RWPE2 (cell line): ENCODE data around the gene MAGED1.

Experiments
- ATAC-seq: fragments of 200-7000 bp; cut with Tn5 transposase; 3 replicates; pipeline ENCODE4 v1.9.1; 2021; ENCODE audit warnings: low read depth
- DNase-seq: peaks from one replicate; pipeline ENCODE4 v3.0.0-alpha.2; 2020; ENCODE audit warnings: low spot score
- H3K27ac ChIP-seq: fragments of 450-650 bp; 2 replicates; pipeline ENCODE4 v1.5.1; 2017; ENCODE audit warnings: mild to moderate bottlenecking; ENCODE audit not compliant: poor library complexity, severe bottlenecking
- H3K27me3 ChIP-seq: fragments of 250-450 bp; sonication (Bioruptor Pico); 2 replicates; pipeline ENCODE4 v1.5.1; 2021; ENCODE audit warnings: mild to moderate bottlenecking, moderate library complexity; ENCODE audit not compliant: insufficient read depth, poor library complexity, severe bottlenecking
- H3K36me3 ChIP-seq: fragments of 250-450 bp; sonication (Bioruptor Pico); 2 replicates; pipeline ENCODE4 v1.5.1; 2020; ENCODE audit warnings: low read depth, mild to moderate bottlenecking, moderate library complexity
- H3K4me1 ChIP-seq: fragments of 250-450 bp; sonication (Bioruptor Pico); 2 replicates; pipeline ENCODE4 v1.5.1; 2021; ENCODE audit warnings: mild to moderate bottlenecking, moderate library complexity; ENCODE audit not compliant: insufficient read depth, poor library complexity, severe bottlenecking
- H3K4me3 ChIP-seq: fragments of 250-450 bp; sonication (Bioruptor Pico); 2 replicates; pipeline ENCODE4 v1.5.1; 2021; ENCODE audit warnings: mild to moderate bottlenecking, moderate library complexity; ENCODE audit not compliant: severe bottlenecking
- H3K9me3 ChIP-seq: fragments of 250-450 bp; sonication (Bioruptor Pico); 2 replicates; pipeline ENCODE4 v1.5.1; 2021; ENCODE audit warnings: mild to moderate bottlenecking, moderate library complexity; ENCODE audit not compliant: severe bottlenecking
- TF ChIP-seq, protein P1 (sequence below): fragments of 450-650 bp; IDR thresholded peaks from one replicate; pipeline ENCODE4 v1.5.1; 2017; ENCODE audit warnings: mild to moderate bottlenecking, moderate library complexity; ENCODE audit not compliant: poor library complexity, severe bottlenecking

Gene MAGED1, protein sequence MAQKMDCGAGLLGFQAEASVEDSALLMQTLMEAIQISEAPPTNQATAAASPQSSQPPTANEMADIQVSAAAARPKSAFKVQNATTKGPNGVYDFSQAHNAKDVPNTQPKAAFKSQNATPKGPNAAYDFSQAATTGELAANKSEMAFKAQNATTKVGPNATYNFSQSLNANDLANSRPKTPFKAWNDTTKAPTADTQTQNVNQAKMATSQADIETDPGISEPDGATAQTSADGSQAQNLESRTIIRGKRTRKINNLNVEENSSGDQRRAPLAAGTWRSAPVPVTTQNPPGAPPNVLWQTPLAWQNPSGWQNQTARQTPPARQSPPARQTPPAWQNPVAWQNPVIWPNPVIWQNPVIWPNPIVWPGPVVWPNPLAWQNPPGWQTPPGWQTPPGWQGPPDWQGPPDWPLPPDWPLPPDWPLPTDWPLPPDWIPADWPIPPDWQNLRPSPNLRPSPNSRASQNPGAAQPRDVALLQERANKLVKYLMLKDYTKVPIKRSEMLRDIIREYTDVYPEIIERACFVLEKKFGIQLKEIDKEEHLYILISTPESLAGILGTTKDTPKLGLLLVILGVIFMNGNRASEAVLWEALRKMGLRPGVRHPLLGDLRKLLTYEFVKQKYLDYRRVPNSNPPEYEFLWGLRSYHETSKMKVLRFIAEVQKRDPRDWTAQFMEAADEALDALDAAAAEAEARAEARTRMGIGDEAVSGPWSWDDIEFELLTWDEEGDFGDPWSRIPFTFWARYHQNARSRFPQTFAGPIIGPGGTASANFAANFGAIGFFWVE

DNA sequence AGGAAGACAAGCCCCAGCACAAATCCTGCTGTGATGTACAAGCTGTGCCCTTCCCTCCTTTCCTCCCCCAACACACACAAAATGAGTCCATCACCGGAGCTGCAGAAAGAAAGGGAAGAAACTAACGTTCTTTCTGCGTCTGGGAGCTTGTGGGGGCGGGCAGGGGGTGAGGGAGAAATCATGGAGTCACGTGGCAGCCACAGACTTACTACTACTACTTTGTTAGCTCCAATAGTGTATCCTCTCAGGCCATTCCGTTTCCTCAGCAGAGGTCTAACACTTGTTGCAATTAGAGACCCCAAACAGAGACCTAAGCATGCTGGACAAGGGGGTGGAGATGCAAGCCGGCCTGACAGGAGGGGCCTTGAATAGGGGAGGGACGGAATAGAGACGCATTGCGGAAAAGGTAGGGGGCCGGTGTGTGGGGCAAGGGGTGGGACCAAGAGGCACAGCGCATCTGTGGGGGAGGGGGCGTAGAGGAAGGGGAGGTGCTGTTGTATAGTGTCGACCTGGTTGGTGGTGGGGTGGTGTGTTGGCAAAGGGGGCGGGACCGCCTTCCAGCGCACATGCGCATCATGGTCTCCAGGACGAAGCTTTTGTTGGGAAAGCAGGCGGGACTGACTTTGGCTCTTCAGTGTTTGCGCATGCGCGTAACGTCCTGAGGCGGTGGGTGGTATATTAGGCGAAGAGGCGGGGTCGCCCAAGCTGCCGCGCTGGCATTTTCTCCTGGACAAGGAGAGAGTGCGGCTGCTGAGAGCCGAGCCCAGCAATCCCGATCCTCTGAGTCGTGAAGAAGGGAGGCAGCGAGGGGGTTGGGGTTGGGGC, at the start of gene MAGED1:
MAGED1 (plus strand) TSS at position 703 of the 825 bp plus-strand sequence. CDS start 682 bp downstream, outside the sequence.
- H3K27me3 ChIP-seq = no peaks in the 10 kb centered on the region
- peaks cover 32% of the 10 kb centered on the region for H3K36me3 ChIP-seq
- peak within 1 kb of the TSS; percentile 22 for H3K27ac ChIP-seq
- DNase-seq (peak; percentile 84), ATAC-seq (peak; percentile 86)
- H3K4me1 ChIP-seq = no peaks in the 10 kb centered on the region
- TF ChIP-seq, protein P1, sequence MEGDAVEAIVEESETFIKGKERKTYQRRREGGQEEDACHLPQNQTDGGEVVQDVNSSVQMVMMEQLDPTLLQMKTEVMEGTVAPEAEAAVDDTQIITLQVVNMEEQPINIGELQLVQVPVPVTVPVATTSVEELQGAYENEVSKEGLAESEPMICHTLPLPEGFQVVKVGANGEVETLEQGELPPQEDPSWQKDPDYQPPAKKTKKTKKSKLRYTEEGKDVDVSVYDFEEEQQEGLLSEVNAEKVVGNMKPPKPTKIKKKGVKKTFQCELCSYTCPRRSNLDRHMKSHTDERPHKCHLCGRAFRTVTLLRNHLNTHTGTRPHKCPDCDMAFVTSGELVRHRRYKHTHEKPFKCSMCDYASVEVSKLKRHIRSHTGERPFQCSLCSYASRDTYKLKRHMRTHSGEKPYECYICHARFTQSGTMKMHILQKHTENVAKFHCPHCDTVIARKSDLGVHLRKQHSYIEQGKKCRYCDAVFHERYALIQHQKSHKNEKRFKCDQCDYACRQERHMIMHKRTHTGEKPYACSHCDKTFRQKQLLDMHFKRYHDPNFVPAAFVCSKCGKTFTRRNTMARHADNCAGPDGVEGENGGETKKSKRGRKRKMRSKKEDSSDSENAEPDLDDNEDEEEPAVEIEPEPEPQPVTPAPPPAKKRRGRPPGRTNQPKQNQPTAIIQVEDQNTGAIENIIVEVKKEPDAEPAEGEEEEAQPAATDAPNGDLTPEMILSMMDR = no peak
- H3K9me3 ChIP-seq = no peaks in the 10 kb centered on the region
- H3K4me3 ChIP-seq = peak within 1 kb of the TSS; percentile 49

DNA sequence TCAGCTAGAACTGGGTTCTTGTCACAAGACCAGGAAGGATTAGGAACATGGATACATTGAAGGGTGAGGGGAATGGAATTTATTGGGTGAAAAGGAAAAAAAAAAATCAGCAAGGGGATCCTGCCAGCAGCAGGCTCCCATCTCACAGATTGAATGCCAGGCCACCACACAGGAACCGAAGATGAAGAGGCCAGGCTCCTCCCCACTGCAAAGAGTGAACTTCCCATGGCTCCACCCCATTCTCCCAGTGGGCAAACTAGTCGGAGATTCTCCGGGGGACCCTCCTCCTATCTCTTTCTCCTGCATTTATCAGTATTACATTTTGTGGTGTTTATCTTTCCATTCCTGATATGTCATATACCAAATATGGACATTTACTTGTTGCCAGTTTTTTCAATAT, 46.0 kb upstream of the MAGED1 start:
- Histone ChIP-seq H3K9me3 (no peaks in the 10 kb centered on the region), H3K27ac (no peak overlapping the region), H3K4me1 (no peaks in the 10 kb centered on the region), H3K36me3 (no peaks in the 10 kb centered on the region; the same call in 1 of the 2 replicates), H3K4me3 (no peak overlapping the region), H3K27me3 (no peaks in the 10 kb centered on the region)
- TF ChIP-seq, protein P1 = no peak
- DNase-seq (no peak), ATAC-seq (no peak)

DNA sequence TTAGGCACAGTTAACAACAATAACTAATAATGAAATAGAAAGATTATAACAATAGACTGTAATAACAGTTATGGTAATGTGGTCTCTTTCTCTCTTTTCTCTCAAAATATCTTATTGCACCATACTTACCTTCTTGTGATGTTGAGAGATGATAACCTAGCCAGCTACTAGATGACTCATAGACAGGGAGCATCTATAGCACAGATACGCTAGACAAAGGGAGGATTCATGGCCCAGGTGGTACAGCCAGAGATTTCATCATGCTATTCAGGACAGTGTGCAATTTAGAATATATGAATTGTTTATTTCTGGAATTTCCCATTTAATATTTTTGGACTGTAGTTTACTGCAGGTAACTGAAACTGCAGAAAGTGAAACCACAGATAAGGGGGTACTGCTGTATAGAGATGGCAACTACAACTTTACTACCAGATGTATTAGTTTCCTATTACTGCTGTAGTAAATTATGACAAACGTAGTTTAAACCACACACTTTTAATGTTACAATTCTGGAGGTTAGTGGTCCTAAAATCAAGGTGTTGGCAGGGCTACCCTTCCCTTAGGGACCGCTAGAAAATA, 41.8 kb upstream of the MAGED1 start:
- ATAC-seq (peak; percentile 82), DNase-seq (no peak)
- Histone ChIP-seq H3K9me3 (no peaks in the 10 kb centered on the region), H3K4me3 (no peak overlapping the region), H3K4me1 (no peaks in the 10 kb centered on the region), H3K27me3 (no peaks in the 10 kb centered on the region), H3K27ac (no peak overlapping the region), H3K36me3 (no peaks in the 10 kb centered on the region; the same call in 1 of the 2 replicates)
- TF ChIP-seq, protein P1 = no peak

DNA sequence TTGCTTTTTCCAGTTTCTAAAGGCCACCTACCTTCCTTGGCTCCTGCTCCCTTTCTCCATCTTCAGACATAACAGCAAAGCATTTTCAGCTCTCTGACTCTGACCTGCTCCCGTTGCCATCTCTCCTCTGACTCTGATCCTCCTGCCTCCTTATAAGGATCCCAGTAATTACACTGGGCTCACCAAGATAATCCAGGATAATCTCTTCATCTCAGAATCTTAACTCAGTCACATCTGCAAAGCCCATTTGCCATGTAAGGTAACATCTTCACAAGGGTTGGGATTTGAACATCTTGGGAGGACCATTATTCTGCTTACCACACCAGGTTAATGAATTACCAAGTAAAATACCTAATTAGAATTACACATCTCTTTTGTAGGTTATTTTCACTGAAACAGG, 41.3 kb upstream of the MAGED1 start:
- no peaks in the 10 kb centered on the region for H3K27me3 ChIP-seq
- no peak overlapping the region for H3K4me3 ChIP-seq
- H3K9me3 ChIP-seq = no peaks in the 10 kb centered on the region
- H3K4me1 ChIP-seq = no peaks in the 10 kb centered on the region
- no peak for DNase-seq
- no peaks in the 10 kb centered on the region; the same call in 1 of the 2 replicates for H3K36me3 ChIP-seq
- TF ChIP-seq, protein P1 = no peak
- ATAC-seq = no peak
- H3K27ac ChIP-seq = no peak overlapping the region
